NCI-H510A (cell line): ENCODE results near the gene SORBS2.

Source experiments
- DNase-seq: peaks from one replicate; lab custom pipeline; 2025; lab: John Stamatoyannopoulos, UW

Gene SORBS2

DNA sequence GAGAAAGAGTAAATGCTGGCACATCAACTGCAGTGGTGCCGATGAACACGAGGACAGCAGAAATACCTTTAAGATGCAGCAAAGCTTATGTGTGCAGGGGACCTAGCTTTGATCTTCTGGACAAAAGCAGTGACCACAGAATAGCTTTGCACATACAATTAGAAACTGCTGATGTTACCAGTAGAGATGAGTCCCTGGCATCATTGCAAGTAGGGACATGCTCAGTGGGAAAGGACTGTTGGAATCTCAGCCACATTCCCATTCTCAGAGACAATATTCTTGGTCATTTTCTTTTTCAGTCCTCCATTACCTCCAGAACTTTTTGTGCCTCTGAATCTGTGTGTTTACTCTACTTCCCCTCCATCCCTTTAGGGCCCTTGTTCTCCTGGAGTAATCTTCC, 259.7 kb downstream of the SORBS2 start:
- DNase-seq = no peak

DNA sequence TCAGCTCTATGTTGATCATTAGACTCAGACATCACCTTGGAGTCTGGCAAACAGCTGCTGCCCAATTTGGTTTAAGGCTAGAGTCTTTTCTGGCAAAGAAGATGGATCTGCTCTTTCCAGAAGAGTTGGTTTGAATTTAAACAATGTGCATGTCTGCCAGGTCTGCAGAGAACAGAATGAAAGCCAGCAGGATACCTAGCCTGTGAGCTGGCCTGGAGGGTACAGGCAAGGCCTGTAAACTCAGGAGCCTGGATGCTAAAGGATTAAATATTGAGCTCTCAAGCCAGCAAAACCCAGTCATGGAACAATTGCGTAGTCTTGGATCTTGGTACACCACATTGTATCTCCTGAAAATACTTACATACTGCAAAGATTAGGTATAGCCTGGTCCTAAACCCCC, 261.1 kb downstream of the SORBS2 start:
- no peak for DNase-seq

DNA sequence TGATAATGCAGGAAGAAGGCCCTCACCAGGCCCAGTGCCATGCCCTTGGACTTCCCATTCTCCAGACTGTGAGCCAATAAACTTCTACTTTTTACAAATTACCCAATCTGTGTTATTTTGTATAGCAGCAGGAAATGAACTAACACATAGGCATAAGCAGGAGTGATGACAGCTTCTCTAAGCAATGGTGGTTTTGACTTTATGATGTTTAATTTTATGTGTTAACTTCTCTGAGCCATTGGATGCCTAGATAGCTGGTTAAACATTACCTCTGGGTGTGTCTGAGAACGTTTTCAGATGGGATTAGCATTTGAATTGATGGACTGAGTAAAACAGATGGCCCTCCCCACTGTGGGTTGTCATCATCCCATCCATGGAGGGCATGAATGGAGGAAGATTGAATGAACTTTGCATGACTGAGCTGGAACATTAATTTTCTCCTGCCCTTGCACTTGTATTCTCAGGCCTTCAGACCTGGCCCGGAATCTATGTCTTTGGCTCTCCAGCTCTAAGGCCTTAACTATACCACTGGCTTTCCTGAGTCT, 262.8 kb downstream of the SORBS2 start:
- no peak for DNase-seq

DNA sequence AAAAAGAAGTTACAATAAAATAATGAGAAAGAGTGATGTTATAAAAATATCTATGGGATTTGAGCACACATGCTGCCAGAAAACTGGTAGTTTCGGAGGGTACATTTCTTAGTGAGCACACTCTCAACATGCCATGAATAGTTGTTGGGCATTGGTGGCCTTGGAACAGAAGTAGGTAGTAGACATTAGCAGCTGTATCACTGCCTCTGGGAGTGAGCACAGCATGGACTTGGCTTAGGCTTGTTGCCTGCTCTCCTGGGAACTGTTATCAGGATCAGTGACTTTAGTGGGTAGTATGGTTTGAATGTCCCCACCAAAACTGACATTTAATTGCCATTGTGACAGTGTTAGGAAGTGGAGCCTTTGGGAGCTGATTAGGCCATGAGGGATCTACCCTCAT, 263.4 kb downstream of the SORBS2 start:
- DNase-seq = no peak

DNA sequence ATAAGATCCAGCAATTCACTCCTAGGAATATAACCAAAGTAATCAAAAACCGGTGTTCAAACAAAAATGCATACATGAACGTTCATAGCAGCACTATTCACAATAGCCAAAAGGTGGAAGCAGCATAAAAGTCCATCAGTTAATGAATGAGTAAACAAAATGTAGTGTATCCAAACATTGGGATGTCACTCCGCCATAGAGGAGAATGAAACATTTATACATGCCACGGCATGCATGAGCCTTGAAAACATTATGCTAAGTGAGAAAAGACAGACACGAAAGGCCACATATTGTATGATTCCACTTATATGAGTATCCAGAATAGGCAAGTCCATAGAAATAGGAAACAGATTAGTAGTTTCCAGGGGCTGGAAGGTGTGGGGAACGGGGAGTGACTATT, 265.7 kb downstream of the SORBS2 start:
- DNase-seq = no peak

DNA sequence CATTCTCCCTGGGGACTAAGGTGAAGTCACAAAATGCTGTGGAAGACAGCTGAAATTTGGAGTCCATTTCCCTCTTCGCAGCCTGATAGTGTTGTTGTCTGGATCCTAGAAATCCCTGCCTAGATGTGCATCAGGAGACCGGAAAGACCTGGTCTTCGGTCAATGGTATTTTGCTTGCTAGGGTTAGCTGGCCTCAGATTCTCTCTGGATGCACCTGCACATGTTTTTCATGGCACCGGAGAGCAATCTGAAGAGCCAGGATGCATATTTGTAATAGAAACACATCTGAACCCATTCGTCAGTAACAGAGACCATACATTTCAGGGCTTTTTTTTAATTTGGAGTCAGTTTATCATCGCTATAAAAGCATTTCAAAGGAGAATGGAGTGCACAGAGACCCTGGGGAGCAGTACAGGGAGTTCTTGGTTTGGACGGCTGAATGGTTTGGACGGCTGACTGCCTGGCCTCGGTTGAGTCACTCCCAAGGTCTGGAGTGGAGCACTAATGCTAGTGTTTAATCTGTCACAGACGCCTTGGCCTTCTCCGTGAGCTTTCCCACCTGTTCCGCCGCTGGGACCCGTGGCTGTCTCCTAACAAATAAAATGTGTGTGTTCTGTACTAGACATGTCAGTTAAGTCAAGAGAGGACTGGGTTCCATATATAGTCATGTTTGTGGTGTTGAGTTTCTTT, 269.2 kb downstream of the SORBS2 start:
- no peak for DNase-seq

DNA sequence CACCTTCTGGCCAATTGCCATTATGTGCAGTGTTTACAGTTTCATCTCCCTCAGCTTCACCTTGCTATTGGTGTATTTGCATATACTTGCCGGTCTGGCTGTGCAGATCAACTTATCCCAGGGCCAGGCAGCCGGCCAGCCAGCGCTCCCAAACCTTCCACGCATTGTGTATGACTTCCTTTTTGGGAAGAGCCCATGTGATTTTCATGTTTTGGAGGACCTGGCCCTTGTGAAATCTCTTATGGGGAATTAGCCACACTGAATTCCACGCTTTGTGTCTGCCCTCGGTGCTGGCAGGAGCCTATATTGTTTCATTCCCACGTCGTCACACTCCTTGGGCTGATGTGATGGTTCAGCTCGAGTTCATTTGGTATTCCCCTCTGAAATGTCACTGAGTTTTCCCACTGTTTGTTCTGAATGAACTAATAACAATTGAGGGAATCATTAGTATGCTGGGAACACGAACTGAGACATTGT, 270.7 kb downstream of the SORBS2 start:
- no peak for DNase-seq

DNA sequence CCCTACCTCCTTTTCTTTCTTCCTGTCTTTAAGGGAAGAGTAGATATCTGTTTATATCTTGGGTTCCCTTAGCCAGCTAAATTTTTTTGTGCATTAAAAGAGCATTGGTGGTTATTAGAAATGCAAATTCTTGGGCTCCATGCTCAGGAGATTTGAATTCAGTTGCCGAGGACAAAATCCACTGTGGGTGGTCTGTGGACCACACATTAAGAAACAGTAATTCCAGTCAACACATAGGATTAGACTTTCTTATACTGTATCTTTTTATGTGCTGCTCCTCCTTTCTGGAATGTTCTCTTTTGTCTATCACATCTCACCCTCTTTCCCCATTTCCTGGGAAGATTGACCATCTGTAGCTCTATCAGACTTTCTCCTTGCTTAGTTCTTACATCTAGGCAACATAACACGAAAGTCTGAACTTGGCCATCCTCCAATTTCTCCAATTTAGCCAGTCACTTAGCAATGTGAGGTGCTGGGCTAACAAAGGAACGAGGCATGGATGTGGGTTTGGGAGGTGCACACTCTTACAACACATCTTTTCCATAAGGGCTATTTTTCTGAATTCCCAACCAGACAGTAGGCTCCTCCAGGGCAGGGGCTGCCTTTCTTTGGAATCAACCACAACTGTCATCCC, 271.4 kb downstream of the SORBS2 start:
- no peak for DNase-seq

DNA sequence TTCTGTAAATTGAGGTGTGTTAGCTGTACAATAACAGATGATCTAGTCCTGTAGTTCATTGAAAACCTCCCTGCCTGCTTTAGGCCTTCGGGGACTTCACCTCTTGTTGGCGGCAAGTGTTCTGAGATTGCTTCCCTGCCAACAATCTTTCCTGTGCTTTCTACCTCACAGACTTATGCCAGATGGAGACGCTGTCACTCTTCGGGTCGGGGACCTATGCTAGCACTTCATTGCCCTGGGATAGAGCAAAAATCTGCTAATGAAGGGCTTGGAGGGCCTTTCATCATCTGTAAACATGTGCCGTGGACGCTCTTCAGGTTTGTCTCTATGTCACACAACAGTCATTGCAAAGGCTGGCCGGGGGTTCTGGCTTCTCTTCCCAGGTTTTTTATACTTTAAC, 272.0 kb downstream of the SORBS2 start:
- no peak for DNase-seq

DNA sequence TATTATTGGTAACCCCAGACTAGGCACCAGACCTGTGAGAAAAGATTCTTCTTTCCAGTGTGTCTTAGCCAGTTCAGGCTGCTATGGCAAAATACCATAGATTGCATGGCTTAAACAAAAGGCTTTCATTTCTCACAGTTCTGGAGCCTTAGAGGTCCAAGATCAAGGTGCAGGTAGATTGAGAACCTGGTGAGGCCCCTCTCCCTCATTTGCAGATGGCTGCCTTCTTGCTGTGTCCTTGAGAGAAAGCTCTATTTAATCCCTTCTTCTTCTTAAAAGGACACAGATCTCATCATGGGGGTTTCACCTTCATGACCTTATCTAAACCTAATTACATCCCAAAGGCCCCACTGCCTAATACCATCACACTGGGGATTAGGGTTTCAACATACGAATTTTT, 273.2 kb downstream of the SORBS2 start:
- DNase-seq = no peak

DNA sequence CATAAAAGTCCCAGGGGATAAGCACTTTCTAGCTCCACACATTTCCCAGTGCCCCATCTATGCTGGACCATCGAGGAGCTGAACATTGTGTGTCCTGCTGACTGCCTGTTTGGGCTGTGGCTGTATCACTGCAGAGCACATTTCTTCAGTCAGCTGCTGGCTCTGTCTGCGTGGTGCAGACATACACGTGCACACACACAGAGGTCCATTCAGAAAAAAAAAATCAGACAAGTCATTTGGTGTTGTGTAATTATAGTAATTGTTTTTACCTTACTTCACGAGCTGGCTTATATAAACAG, 275.6 kb downstream of the SORBS2 start:
- DNase-seq = no peak

DNA sequence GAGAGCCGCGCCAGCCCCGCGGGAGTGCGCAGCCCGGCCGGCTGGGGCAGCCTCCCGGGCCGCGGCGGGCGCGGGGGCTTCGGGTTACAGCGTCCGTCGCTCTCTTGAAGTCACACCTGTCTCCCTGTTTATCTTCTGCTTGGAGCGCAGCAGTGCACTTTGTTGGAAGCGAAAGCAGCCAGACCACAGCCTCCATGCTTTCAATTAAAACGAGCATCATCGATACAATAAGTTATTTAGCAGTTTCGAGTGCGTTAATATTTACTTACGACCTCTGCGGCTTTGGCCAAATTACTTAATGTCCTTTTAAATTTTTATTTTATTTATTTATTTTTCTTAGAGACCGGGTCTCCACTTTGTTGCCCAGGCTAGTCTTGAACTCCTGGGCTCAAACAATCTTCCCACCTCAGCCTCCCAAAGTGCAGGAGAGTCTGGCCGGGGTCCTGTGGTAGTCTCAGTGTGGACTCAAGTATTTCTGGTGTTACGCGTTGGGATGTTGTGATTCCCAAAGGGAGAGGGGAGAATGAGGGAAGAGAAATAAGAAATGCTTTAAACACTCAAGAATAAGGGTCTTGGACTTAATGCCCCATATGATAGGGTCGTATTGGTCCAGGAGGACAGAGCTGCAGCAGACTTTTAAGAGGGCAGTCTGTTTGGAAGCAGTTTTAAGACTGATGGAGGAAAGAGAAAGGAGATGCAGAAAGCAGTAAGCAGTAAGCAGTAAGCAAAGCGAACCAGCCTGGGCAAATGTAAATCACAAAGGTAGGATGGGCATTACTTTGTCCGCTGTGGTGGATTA, 276.2 kb downstream of the SORBS2 start:
- DNase-seq = peak; percentile 69
